HAP-1 (cell line): Measurements from ENCODE around the gene PTN.

ENCODE experiments used
- DNase-seq, 2 experiments: peaks; one replicate each; pipeline ENCODE4 v3.0.0-alpha.2; 2016 to 2020; ENCODE audit warnings: low spot score in 2 of 2
- H3K27me3 ChIP-seq: fragments of 250-450 bp; sonication (Bioruptor Pico); 2 replicates; pipeline ENCODE4 v1.5.1; 2020; ENCODE audit warnings: low read depth, mild to moderate bottlenecking, moderate library complexity
- H3K36me3 ChIP-seq: fragments of 250-450 bp; sonication (Bioruptor Pico); replicated peaks from 2 replicates; pipeline ENCODE4 v1.5.1; 2020; ENCODE audit warnings: mild to moderate bottlenecking
- H3K4me1 ChIP-seq: fragments of 250-450 bp; sonication (Bioruptor Pico); 2 replicates; pipeline ENCODE4 v1.5.1; 2020; ENCODE audit warnings: mild to moderate bottlenecking
- H3K4me3 ChIP-seq: fragments of 250-450 bp; sonication (Bioruptor Pico); 2 replicates; pipeline ENCODE4 v1.5.1; 2020; ENCODE audit warnings: mild to moderate bottlenecking, moderate library complexity
- H3K9me3 ChIP-seq: fragments of 250-450 bp; sonication (Bioruptor Pico); 2 replicates; pipeline ENCODE4 v1.5.1; 2020; ENCODE audit warnings: mild to moderate bottlenecking, moderate library complexity
- in situ Hi-C: fragments of 300-500 bp; cut with MboI; formaldehyde crosslinking; loops from 3 replicates; pipeline ENCODE4 v1.14.3; 2020; ENCODE audit warnings: low sequenced_read_pairs, inconsistent platforms, mixed read lengths

Gene PTN

DNA sequence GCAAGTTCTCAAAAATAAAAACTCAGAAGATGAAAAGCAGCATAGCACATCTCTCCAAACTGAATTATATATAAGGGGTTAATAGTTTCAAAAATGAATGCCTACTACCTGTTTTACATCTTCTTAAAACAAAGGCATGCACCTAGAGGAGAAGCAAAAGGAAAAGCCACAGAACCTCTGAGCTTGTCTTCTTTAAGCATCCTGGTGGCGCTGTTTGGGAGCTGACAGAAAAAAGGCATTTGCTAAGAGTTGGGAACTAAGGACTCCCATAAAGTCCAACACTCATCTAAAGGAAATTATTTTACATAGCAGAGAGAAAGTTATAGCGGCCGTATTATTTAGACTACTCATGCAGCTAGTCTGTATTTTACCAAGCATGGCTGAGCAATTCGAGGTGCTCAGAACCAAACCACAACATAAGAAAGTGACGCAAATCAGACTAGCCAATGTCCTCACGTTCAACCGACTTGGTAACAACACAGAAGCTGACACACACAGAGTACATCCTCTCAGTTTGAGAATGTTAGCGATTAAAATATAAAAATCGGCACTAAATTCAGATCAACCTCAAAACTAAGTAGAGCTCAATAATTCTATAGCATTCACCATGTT is 38.8 kb downstream of the PTN start:
- no peaks in the 10 kb centered on the region for H3K9me3 ChIP-seq
- H3K4me1 ChIP-seq: no peaks in the 10 kb centered on the region
- no peaks in the 10 kb centered on the region for H3K36me3 ChIP-seq
- in situ Hi-C loops: no loop called here
- H3K27me3 ChIP-seq: no peaks in the 10 kb centered on the region
- no peak for DNase-seq
- H3K4me3 ChIP-seq: no peak overlapping the region

DNA sequence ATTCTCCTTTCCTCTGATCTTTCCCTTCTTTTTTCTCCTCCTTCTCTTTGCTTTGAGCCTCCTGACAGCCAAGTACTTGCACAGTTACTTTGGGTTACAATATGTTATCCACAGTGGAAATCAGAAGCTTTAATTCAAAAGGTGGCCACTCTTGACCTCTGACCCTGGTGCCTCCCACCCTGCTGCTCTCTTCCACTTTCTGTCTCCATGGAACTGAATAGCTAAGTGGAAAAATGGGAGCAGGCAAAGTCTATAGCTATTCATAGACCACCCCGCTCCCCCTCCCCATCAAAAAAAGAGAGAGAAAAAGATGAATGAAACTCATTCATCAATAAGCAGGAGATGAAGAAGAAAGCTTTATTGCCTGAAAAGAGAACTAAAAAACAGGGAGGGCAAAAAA is 39.4 kb downstream of the PTN start:
- Histone ChIP-seq H3K27me3 (no peaks in the 10 kb centered on the region), H3K36me3 (no peaks in the 10 kb centered on the region), H3K9me3 (no peaks in the 10 kb centered on the region), H3K4me1 (no peaks in the 10 kb centered on the region), H3K4me3 (no peak overlapping the region)
- in situ Hi-C loops: no loop called here
- no peak for DNase-seq

DNA sequence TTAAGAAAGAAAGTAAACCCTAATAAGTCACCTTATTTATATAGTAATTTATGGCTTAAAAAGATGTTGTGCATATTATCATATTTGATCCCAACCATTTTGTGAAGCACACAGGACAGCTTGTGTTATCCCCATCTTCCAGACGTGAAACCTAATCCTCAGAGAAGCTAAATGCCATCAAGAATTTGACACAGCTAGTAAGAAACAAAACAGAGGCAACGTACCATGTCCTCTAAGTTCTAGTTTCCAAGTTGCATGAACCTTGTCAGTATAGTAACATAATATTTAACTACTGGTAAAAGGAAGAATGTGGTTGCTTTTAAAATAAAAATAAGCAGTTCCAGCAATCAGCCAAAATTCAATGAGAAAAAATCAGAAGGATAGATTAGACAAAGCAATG is 41.5 kb downstream of the PTN start:
- no peak for DNase-seq
- no peaks in the 10 kb centered on the region for H3K4me1 ChIP-seq
- H3K9me3 ChIP-seq: no peaks in the 10 kb centered on the region
- in situ Hi-C loops: no loop called here
- no peaks in the 10 kb centered on the region for H3K36me3 ChIP-seq
- no peaks in the 10 kb centered on the region for H3K27me3 ChIP-seq
- no peak overlapping the region for H3K4me3 ChIP-seq

DNA sequence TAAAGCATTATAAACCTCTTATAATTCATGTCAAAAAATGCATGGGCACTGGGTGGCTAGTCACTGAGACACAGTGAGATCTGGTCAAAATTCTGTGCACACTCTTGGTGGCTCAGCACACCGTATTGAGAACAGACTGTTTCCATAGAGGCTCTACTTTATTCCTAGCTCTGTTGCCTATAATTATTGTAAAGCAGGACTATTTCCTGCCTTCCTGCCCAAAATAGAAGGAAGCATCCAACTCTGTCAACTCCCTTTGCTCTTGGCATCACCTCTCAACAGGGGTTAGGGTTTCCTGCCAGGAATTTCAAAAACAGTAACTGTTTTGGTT is 45.1 kb downstream of the PTN start:
- Histone ChIP-seq H3K9me3 (no peaks in the 10 kb centered on the region), H3K4me3 (no peak overlapping the region), H3K36me3 (no peaks in the 10 kb centered on the region), H3K4me1 (no peaks in the 10 kb centered on the region), H3K27me3 (no peaks in the 10 kb centered on the region)
- DNase-seq: no peak
- in situ Hi-C loops: no loop called here

DNA sequence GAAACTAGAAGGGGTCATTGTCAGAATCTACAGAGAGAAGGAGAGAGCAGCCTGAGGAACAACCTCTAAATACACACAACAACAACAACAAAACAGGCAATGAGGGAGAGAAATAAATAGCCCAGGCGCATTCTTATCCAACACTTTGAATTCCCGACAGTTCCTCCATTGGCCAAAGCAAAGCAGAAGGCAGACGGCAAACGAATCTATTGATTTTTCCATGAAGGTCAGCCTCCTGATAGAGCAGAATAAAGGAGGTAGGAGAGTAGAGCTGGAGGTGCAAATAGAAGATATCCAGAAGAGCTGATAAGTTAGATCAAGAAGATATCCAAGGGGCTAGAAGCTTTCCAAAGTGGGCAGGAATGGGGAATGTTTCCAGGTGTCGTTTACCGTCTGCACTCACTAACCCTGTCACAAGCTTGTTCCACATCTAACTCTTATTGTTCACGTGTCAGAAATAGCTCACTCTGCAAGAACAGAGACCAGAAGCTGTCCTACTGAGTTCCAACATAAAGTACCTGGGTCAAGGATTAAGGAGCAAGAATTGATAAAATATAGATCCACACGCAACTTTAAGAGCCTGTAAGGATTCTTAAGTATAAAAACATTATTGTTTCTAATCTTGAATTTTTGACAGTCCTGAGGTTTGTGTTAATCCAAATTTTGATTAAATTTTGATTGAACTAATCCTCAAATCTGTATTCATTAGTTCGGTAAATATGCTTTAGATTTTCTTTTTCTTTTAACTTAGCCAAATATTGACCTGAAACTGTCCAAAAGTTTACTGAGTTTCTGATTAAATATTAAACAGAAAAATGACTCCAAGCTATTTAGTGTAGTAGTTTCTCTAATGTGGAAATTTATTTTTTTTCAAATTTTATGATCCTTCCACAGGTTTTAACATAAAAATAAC is 45.7 kb downstream of the PTN start:
- DNase-seq: no peak
- no peaks in the 10 kb centered on the region for H3K4me1 ChIP-seq
- in situ Hi-C loops: no loop called here

DNA sequence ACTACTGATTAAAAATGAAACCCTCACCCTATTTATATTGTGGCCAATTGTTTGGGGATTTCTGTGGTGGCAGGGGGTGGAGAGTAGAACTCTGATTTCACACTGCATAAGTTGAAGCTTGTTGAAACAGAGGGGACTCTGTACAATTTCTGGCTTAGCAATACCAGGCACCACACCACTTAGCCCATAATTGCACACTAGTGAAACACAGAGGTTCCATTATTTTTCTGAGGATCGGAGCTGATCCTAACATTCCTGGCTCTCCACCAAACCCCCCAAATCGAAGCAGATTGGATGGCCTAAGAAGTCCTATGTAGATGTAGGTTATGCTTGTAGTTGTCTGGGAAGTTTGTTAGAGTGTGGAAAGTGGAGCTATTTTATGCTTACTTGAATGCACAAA is 47.0 kb downstream of the PTN start:
- in situ Hi-C loops: no loop called here
- Histone ChIP-seq H3K36me3 (no peaks in the 10 kb centered on the region), H3K4me3 (no peak overlapping the region), H3K4me1 (no peaks in the 10 kb centered on the region), H3K9me3 (no peaks in the 10 kb centered on the region), H3K27me3 (no peaks in the 10 kb centered on the region)
- no peak for DNase-seq

More for the DNA sequence above, 45.7 kb downstream of the PTN start:
- Histone ChIP-seq H3K4me3 (no peak overlapping the region), H3K27me3 (no peaks in the 10 kb centered on the region), H3K36me3 (no peaks in the 10 kb centered on the region), H3K9me3 (no peaks in the 10 kb centered on the region)

DNA sequence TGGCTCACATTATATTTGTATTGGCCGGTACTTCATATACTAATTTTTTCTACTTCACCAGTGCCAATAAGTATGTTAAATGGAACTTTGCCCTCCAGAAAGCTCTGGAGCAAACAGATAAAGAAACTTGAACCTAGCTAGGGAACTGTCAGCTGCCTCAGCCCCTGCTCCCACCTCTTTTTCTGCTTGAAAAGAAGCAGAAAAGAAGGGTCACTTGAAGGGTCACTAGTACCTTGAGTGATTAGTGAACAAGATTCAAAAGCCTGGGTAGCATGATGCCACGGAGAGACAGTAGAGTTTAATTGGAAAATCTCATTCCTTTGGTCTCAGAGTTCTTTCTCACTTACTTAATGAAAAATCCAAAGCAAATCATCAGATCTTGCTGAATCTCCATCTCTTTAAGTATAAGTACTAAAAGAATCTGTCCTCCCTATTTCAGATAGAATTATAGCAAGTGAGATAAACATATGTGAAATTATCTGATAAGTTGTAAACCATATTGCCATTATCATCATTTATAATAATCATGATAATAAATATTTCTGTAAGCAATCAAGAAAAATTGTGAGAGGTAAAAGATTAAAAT is 47.7 kb downstream of the PTN start:
- no peaks in the 10 kb centered on the region for H3K36me3 ChIP-seq
- in situ Hi-C loops: no loop called here
- no peaks in the 10 kb centered on the region for H3K27me3 ChIP-seq
- DNase-seq: no peak
- no peaks in the 10 kb centered on the region for H3K9me3 ChIP-seq
- no peak overlapping the region for H3K4me3 ChIP-seq
- no peaks in the 10 kb centered on the region for H3K4me1 ChIP-seq

DNA sequence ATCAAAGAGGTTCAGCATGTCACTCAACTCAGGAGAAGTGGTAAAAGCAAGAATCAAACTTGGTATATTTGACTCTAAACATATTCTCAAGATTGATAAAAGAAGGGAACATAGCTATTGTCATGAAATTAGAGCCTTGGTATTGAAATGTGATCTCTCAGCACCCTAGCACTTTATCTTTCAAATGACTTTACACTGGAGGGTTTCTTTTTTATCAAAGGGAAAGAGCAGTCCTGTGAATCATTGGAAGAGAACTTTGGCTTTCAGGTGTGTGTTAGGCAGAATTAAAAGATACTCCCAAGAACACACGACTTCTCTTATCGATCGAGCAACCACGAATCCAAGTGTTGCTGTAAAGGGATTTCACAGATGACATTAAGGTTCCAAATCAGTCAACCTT is 54.4 kb downstream of the PTN start:
- Histone ChIP-seq H3K9me3 (no peaks in the 10 kb centered on the region), H3K4me3 (no peak overlapping the region), H3K4me1 (no peaks in the 10 kb centered on the region), H3K27me3 (no peaks in the 10 kb centered on the region), H3K36me3 (no peaks in the 10 kb centered on the region)
- in situ Hi-C loops: no loop called here
- DNase-seq: no peak

DNA sequence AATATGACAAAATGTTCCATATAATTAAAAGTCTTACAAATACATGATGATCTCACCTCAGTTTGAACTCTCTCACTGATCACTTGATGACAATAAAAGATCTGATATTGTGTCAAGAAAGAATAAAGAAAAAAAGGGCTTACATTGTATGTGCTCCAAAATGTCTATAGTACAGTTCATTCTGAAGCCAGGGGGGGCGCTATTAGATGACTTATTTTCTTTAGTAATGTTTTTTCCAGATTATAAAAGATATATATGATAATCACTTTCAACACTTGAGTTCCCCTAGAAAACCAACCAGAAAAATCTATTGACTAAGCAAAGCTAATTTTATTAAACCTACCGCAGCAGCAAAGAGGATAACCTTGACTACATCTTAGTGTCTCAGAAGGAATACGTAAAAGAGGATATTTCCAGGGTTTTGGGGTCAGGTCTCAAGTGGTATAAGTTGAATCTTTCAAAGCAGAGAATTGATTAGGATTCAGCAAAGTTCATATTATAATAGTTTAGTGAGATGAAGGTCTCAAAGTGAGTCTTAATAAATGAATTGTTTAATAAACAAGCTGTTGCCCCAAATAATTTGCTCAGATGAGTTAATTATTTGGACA is 55.8 kb downstream of the PTN start:
- in situ Hi-C loops: no loop called here
- H3K9me3 ChIP-seq: no peaks in the 10 kb centered on the region
- H3K36me3 ChIP-seq: no peaks in the 10 kb centered on the region
- H3K27me3 ChIP-seq: no peaks in the 10 kb centered on the region
- no peaks in the 10 kb centered on the region for H3K4me1 ChIP-seq
- peak in 1 of 2 experiments; percentile 15 for DNase-seq
- H3K4me3 ChIP-seq: no peak overlapping the region

DNA sequence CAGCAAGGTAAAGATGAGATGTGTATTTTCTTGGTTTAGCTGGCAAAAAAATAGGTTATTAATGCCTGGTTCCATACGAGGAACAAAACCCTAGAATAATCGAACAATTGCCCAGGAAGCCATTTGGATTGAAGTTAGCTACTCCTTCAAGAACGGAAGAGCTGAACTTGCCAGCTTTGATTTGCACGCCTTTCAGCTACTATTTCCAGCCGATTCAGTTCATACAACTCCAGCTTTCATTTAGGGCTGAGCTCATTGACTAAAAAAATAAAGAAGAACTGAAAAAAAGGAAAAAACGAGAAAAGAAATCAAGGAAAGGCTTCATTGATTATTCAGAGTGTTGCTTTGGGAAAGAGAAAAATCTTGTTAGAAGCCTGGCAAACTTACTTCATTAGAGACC is 60.4 kb downstream of the PTN start:
- Histone ChIP-seq H3K9me3 (no peaks in the 10 kb centered on the region), H3K4me3 (no peak overlapping the region), H3K4me1 (no peaks in the 10 kb centered on the region), H3K27me3 (no peaks in the 10 kb centered on the region), H3K36me3 (no peaks in the 10 kb centered on the region)
- in situ Hi-C loops: no loop called here
- no peak for DNase-seq

DNA sequence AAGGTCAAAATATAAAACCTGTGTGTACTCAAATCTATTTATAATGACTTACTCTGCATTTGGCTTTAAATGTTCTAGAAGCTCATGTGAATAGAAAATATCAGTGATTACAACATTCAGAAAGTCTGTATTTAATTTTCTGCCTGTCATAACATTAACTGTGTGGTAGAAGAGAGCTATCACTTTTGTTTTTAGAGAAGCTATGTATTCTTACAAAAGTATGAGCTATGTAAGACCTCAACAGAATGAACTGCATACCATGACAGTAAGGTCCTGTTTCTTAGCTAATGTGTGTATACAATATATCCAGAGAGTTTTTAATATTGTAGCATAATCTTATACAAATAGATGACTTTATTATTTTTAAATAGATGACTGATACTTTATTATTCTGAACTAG is 61.5 kb downstream of the PTN start:
- DNase-seq: no peak

DNA sequence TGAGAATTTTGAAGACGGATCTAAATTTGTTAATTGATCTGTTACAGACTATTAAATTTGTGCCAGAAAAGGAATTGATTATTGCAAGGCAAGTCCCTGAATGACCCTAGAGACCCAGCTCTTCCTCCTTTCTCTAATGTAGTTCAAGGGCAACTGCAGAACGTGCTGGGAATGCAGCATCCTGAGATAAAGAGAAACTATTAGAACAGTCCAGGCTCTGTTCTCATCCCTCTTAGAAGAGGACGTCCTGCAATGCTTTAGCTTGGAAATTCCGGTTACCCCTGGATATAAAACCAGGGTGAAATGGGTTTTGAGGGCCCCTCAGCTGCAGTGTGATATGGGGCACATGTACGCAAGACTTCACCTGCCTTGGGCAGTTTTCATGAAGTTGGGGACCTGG is 67.3 kb downstream of the PTN start:
- Histone ChIP-seq H3K36me3 (no peaks in the 10 kb centered on the region), H3K27me3 (no peaks in the 10 kb centered on the region), H3K4me3 (no peak overlapping the region), H3K9me3 (no peaks in the 10 kb centered on the region), H3K4me1 (no peaks in the 10 kb centered on the region)
- in situ Hi-C loops: no loop called here
- no peak for DNase-seq

More for the DNA sequence above, 61.5 kb downstream of the PTN start:
- Histone ChIP-seq H3K36me3 (no peaks in the 10 kb centered on the region), H3K4me1 (no peaks in the 10 kb centered on the region), H3K27me3 (no peaks in the 10 kb centered on the region), H3K4me3 (no peak overlapping the region), H3K9me3 (no peaks in the 10 kb centered on the region)
- in situ Hi-C loops: no loop called here

DNA sequence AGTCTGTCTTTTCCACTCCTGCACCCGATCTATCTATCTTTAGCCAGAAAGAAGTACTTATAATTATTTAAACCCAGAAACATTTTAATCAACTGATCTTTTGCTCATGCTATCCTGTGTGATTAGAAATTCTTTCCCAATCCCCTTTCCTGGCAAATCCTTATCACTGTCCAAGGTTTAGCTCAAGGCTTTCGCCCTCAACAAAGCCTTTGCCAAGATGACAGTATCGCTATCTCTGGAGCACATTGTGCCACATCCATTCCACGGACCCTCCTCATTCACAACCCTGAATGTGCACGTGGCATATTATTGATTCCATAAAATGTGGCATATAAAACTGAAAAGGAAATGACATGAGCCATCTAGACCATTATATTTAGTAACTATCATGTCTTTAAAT is 71.3 kb downstream of the PTN start:
- no peak overlapping the region for H3K4me3 ChIP-seq
- no peak for DNase-seq
- H3K27me3 ChIP-seq: no peaks in the 10 kb centered on the region
- no peaks in the 10 kb centered on the region for H3K36me3 ChIP-seq
- in situ Hi-C loops: no loop called here
- H3K9me3 ChIP-seq: no peaks in the 10 kb centered on the region
- no peaks in the 10 kb centered on the region for H3K4me1 ChIP-seq

DNA sequence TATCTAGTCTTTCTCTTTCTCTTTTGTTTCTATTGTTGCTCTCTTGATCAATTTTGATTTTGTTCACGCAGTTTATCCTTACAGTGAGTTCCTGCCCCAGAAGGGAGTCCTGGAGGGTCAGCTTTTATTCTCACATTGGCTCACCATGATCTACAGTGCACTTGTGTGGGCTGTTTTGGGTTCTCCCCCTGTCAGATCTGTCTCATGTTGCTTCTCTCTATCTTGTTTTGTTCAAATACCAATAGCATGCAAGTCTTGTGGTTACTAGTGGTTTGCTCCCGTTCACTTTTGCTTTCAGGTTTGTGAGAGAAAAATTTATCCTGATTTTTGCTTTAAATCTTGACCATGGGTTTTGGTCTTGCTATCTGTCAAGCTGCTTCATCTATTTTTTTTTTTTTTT is 74.3 kb downstream of the PTN start:
- no peak for DNase-seq
- Histone ChIP-seq H3K36me3 (no peaks in the 10 kb centered on the region), H3K4me3 (no peak overlapping the region), H3K9me3 (no peaks in the 10 kb centered on the region), H3K27me3 (no peaks in the 10 kb centered on the region), H3K4me1 (no peaks in the 10 kb centered on the region)
- in situ Hi-C loops: no loop called here
